Measurements from ENCODE around the gene ADORA1. TPM values are rescaled to one million over a fixed set of nuclear protein-coding genes. Genes with fewer than 3 reads are reported as not detected.

ADORA1 gene
- total and polyA plus RNA-seq, 2 of the 13 experiments (the other 11 are each of a cell fraction or from before 2014, with no cell fraction given): 0.11 TPM; not detected in 1

DNA sequence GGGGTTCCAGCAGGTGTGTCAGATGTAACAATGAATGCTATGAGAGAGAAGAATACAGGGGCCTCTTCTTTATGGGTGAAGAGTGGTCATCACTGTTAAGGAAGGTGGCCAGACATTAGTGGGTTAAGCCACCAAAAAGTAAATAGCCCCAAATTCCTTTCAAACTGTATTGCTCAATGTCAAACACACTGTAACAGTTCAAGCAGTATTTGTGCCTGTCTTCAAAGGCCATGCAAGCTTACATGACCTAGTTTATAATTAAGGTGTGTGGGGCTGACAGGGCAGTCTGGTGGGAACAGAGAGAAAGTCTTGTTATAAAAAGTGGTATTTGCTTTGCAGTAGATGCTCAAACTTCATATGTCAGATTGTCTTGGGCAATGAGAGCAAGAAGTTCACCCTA lies 83.5 kb downstream of the ADORA1 start (continued):
- no peak for TF ChIP-seq WIZ (CRISPR knock-in tag; IDR thresholded peaks at IDR 0.05)
- peak; percentile 43; the same call in 1 of the 2 replicates for TF ChIP-seq RARA (CRISPR knock-in tag; IDR thresholded peaks at IDR 0.05)
- peak; percentile 81 for TF ChIP-seq TCF7 (IDR thresholded peaks at IDR 0.05; ENCODE audit: low read depth)
- TF ChIP-seq KMT2A (CRISPR knock-in tag; IDR thresholded peaks at IDR 0.05): no peak
- TF ChIP-seq, protein P1, sequence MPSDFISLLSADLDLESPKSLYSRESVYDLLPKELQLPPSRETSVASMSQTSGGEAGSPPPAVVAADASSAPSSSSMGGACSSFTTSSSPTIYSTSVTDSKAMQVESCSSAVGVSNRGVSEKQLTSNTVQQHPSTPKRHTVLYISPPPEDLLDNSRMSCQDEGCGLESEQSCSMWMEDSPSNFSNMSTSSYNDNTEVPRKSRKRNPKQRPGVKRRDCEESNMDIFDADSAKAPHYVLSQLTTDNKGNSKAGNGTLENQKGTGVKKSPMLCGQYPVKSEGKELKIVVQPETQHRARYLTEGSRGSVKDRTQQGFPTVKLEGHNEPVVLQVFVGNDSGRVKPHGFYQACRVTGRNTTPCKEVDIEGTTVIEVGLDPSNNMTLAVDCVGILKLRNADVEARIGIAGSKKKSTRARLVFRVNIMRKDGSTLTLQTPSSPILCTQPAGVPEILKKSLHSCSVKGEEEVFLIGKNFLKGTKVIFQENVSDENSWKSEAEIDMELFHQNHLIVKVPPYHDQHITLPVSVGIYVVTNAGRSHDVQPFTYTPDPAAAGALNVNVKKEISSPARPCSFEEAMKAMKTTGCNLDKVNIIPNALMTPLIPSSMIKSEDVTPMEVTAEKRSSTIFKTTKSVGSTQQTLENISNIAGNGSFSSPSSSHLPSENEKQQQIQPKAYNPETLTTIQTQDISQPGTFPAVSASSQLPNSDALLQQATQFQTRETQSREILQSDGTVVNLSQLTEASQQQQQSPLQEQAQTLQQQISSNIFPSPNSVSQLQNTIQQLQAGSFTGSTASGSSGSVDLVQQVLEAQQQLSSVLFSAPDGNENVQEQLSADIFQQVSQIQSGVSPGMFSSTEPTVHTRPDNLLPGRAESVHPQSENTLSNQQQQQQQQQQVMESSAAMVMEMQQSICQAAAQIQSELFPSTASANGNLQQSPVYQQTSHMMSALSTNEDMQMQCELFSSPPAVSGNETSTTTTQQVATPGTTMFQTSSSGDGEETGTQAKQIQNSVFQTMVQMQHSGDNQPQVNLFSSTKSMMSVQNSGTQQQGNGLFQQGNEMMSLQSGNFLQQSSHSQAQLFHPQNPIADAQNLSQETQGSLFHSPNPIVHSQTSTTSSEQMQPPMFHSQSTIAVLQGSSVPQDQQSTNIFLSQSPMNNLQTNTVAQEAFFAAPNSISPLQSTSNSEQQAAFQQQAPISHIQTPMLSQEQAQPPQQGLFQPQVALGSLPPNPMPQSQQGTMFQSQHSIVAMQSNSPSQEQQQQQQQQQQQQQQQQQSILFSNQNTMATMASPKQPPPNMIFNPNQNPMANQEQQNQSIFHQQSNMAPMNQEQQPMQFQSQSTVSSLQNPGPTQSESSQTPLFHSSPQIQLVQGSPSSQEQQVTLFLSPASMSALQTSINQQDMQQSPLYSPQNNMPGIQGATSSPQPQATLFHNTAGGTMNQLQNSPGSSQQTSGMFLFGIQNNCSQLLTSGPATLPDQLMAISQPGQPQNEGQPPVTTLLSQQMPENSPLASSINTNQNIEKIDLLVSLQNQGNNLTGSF (CRISPR knock-in tag; IDR thresholded peaks at IDR 0.05): no peak
- TF ChIP-seq FOXA1 (IDR thresholded peaks at IDR 0.05): no peak
- TF ChIP-seq FOXA1 (CRISPR knock-in tag; IDR thresholded peaks at IDR 0.05): peak; percentile 91
- 0 out of 2 replicates have a peak, but pooled peaks have one; percentile 24 for TF ChIP-seq HNF4G (IDR thresholded peaks at IDR 0.05; ENCODE audit: borderline replicate concordance, low read depth, low read length)
- TF ChIP-seq HNF4G (CRISPR knock-in tag; IDR thresholded peaks at IDR 0.05; ENCODE audit: borderline replicate concordance, low read depth): no peak
- TF ChIP-seq HOXA9 (CRISPR knock-in tag; IDR thresholded peaks at IDR 0.05; ENCODE audit: borderline replicate concordance): no peak
- TF ChIP-seq SOX6 (IDR thresholded peaks at IDR 0.05): no peak
- TF ChIP-seq SOX6 (CRISPR knock-in tag; IDR thresholded peaks at IDR 0.05): peak; percentile 43; the same call in 1 of the 2 replicates
- TF ChIP-seq CBFB (CRISPR knock-in tag; IDR thresholded peaks at IDR 0.05): no peak
- 0 out of 2 replicates have a peak, but pooled peaks have one; percentile 23 for TF ChIP-seq GATAD2A (CRISPR knock-in tag; IDR thresholded peaks at IDR 0.05)
- no peak for TF ChIP-seq ZNF205 (CRISPR knock-in tag; IDR thresholded peaks at IDR 0.05)
- no peak for TF ChIP-seq HMGA1 (CRISPR knock-in tag; conservative IDR thresholded peaks at IDR 0.05)
- no peak for TF ChIP-seq ZNF382 (CRISPR knock-in tag; IDR thresholded peaks at IDR 0.05; ENCODE audit: borderline replicate concordance)
- peak; percentile 48; the same call in 1 of the 2 replicates for TF ChIP-seq HDAC2 (CRISPR knock-in tag; IDR thresholded peaks at IDR 0.05)
- peak; percentile 55; the same call in 1 of the 2 replicates for TF ChIP-seq BCL6 (CRISPR knock-in tag; IDR thresholded peaks at IDR 0.05)
- peak in 1 of 2 experiments; percentile 76; a peak in 1 of 4 replicates for TF ChIP-seq EP300 (IDR thresholded peaks at IDR 0.05; ENCODE audit: low read depth in 2 of 2, low read length in 2 of 2)
- 0 out of 2 replicates have a peak, but pooled peaks have one; percentile 32 for TF ChIP-seq EP300 (CRISPR knock-in tag; IDR thresholded peaks at IDR 0.05; ENCODE audit: borderline replicate concordance)
- TF ChIP-seq, protein P2, sequence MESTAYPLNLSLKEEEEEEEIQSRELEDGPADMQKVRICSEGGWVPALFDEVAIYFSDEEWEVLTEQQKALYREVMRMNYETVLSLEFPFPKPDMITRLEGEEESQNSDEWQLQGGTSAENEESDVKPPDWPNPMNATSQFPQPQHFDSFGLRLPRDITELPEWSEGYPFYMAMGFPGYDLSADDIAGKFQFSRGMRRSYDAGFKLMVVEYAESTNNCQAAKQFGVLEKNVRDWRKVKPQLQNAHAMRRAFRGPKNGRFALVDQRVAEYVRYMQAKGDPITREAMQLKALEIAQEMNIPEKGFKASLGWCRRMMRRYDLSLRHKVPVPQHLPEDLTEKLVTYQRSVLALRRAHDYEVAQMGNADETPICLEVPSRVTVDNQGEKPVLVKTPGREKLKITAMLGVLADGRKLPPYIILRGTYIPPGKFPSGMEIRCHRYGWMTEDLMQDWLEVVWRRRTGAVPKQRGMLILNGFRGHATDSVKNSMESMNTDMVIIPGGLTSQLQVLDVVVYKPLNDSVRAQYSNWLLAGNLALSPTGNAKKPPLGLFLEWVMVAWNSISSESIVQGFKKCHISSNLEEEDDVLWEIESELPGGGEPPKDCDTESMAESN (CRISPR knock-in tag; conservative IDR thresholded peaks at IDR 0.05): no peak
- no peak for TF ChIP-seq ZNF598 (CRISPR knock-in tag; IDR thresholded peaks at IDR 0.05; ENCODE audit: borderline replicate concordance)
- TF ChIP-seq MLLT10 (CRISPR knock-in tag; IDR thresholded peaks at IDR 0.05): no peak
- TF ChIP-seq RXRB (CRISPR knock-in tag; IDR thresholded peaks at IDR 0.05; ENCODE audit: borderline replicate concordance): peak; percentile 20; the same call in 1 of the 2 replicates

Data from HepG2 (cell line).